Loucy (cell line): ENCODE data around the gene CYTH1.

ENCODE experiments used
- H2AFZ ChIP-seq: fragments of 200-600 bp; sonication (generic); 2 replicates; pipeline ENCODE4 v1.6.0; 2016; ENCODE audit warnings: antibody characterized with exemption, mild to moderate bottlenecking, low read length, moderate library complexity
- H3F3A ChIP-seq: fragments of 200-600 bp; 2 replicates; pipeline ENCODE4 v1.6.0; 2016; ENCODE audit warnings: antibody characterized with exemption, low read depth, mild to moderate bottlenecking
- H3K27me3 ChIP-seq: fragments of 200-600 bp; sonication (generic); 2 replicates; pipeline ENCODE4 v1.6.1; 2014; ENCODE audit warnings: low read length, mild to moderate bottlenecking; ENCODE audit not compliant: insufficient read depth, poor library complexity, severe bottlenecking
- H3K36me3 ChIP-seq: fragments of 200-600 bp; sonication (generic); 2 replicates; pipeline ENCODE4 v1.6.1; 2016; ENCODE audit warnings: low read length; ENCODE audit not compliant: insufficient read depth
- H3K4me1 ChIP-seq: fragments of 200-600 bp; sonication (generic); 2 replicates; pipeline ENCODE4 v1.5.1; 2014; ENCODE audit warnings: low read length, mild to moderate bottlenecking; ENCODE audit not compliant: insufficient read depth, poor library complexity, severe bottlenecking
- H3K4me2 ChIP-seq: fragments of 200-600 bp; sonication (generic); 2 replicates; pipeline ENCODE4 v1.6.0; 2014; ENCODE audit warnings: antibody characterized with exemption, low read length, low read depth, mild to moderate bottlenecking; ENCODE audit not compliant: poor library complexity, severe bottlenecking
- H3K4me3 ChIP-seq: fragments of 200-600 bp; sonication (generic); 2 replicates; pipeline ENCODE4 v1.5.1; 2014; ENCODE audit warnings: low read length, mild to moderate bottlenecking, mixed read lengths; ENCODE audit not compliant: poor library complexity, severe bottlenecking
- H3K79me2 ChIP-seq: fragments of 200-600 bp; sonication (generic); 2 replicates; pipeline ENCODE4 v1.6.1; 2014; ENCODE audit warnings: low read length; ENCODE audit not compliant: insufficient read depth
- H3K9ac ChIP-seq: fragments of 200-600 bp; sonication (generic); 2 replicates; pipeline ENCODE4 v1.6.0; 2014; ENCODE audit warnings: mild to moderate bottlenecking, low read depth, low read length, moderate library complexity; ENCODE audit not compliant: poor library complexity, severe bottlenecking
- H3K9me2 ChIP-seq: fragments of 200-600 bp; sonication (generic); replicated peaks from 2 replicates; pipeline ENCODE4 v1.6.1; 2016; ENCODE audit warnings: low read depth, low read length, mixed read lengths
- H3K9me3 ChIP-seq: fragments of 200-600 bp; sonication (generic); 2 replicates; pipeline ENCODE4 v1.6.1; 2014; ENCODE audit warnings: mild to moderate bottlenecking, antibody characterized with exemption, low read length, low read depth; ENCODE audit not compliant: insufficient read depth
- H4K20me1 ChIP-seq: fragments of 200-600 bp; sonication (generic); 2 replicates; pipeline ENCODE4 v1.6.0; 2014; ENCODE audit warnings: antibody characterized with exemption, low read length, mild to moderate bottlenecking; ENCODE audit not compliant: insufficient read depth, poor library complexity, severe bottlenecking
- EZH2phosphoT487 ChIP-seq: fragments of 200-600 bp; IDR thresholded peaks from 2 replicates; pipeline ENCODE4 v1.6.1; 2018; ENCODE audit warnings: antibody characterized with exemption, mild to moderate bottlenecking, moderate library complexity, borderline replicate concordance
- TF ChIP-seq, protein P1 (sequence below): fragments of 200-600 bp; sonication (generic); conservative IDR thresholded peaks from 2 replicates; pipeline ENCODE4 v1.5.1; 2014; ENCODE audit warnings: mild to moderate bottlenecking, antibody characterized with exemption, low read length

Gene CYTH1

DNA sequence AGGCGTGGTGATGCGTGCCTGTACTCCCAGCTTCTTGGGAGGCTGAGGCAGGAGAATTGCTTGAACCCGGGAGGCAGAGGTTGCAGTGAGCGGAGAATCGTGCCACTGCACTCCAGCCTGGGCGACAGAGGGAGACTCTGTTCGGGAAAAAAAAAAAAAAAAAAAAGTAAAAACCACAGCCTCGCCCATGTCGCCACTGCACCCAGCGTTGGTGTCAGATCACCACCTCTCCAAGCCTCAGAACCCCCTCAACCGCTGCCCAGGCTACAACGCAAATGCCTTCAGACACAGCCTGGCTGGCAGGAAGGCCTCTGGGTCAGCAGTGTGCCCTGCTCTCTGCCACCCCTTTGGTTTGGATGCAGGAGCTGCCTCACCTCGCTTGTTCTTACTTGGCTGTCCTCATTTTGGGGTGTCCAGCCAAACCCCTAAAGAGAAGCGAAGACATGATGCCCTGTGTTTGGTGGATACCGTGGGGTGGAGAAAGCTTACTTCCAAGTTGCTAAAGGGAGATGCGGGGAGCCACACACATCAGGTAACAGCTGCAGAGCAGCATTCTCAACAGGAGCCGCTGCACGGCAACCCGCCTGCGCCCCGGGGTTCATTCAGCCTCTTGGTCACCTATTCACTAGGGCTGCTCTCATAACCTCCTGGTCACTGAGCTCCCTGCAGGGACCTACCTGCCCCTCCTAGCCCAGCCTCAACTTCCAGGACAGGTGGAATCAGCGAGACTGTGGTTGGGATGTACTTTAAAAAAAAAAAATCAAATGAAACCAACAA lies 13.0 kb upstream of the CYTH1 start:
- no peaks in the 10 kb centered on the region for H3F3A ChIP-seq
- no peaks in the 10 kb centered on the region for H3K9me3 ChIP-seq
- H3K79me2 ChIP-seq: peaks cover 4% of the 10 kb centered on the region; the same call in 1 of the 2 replicates
- TF ChIP-seq EZH2phosphoT487: no peak
- TF ChIP-seq, protein P1, sequence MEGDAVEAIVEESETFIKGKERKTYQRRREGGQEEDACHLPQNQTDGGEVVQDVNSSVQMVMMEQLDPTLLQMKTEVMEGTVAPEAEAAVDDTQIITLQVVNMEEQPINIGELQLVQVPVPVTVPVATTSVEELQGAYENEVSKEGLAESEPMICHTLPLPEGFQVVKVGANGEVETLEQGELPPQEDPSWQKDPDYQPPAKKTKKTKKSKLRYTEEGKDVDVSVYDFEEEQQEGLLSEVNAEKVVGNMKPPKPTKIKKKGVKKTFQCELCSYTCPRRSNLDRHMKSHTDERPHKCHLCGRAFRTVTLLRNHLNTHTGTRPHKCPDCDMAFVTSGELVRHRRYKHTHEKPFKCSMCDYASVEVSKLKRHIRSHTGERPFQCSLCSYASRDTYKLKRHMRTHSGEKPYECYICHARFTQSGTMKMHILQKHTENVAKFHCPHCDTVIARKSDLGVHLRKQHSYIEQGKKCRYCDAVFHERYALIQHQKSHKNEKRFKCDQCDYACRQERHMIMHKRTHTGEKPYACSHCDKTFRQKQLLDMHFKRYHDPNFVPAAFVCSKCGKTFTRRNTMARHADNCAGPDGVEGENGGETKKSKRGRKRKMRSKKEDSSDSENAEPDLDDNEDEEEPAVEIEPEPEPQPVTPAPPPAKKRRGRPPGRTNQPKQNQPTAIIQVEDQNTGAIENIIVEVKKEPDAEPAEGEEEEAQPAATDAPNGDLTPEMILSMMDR: no peak
- peaks cover 47% of the 10 kb centered on the region; the same call in 1 of the 2 replicates for H3K36me3 ChIP-seq
- H3K27me3 ChIP-seq: no peaks in the 10 kb centered on the region
- no peaks in the 10 kb centered on the region for H3K9me2 ChIP-seq
- no peak overlapping the region for H3K4me2 ChIP-seq
- no peak overlapping the region for H3K9ac ChIP-seq
- no peak overlapping the region for H3K4me3 ChIP-seq
- no peak overlapping the region for H2AFZ ChIP-seq
- H3K4me1 ChIP-seq: no peaks in the 10 kb centered on the region
- H4K20me1 ChIP-seq: peaks cover 4% of the 10 kb centered on the region

DNA sequence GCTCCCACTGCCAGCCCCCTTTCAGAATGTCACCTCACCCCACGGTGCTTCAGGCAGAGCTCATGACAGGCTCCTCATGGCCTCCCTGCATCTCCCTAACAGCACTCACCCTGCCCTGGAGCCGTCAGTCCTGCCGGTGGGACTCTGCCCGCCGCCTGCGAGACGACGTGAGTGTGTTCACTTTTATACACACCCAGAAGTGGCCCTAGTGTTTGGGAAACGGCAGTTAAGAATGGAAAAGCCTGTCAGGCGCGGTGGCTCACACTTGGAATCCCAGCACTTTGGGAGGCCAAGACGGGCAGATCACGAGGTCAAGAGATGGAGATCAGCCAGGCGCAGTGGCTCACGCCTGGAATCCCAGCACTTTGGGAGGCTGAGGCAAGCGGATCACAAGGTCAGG lies 12.3 kb upstream of the CYTH1 start:
- no peak for TF ChIP-seq EZH2phosphoT487
- Histone ChIP-seq H3K9ac (no peak overlapping the region), H3K4me2 (no peak overlapping the region), H2AFZ (no peak overlapping the region), H3K4me1 (no peaks in the 10 kb centered on the region), H3K9me3 (no peaks in the 10 kb centered on the region), H3K79me2 (peaks cover 4% of the 10 kb centered on the region; the same call in 1 of the 2 replicates), H3K4me3 (no peak overlapping the region), H3K36me3 (peaks cover 45% of the 10 kb centered on the region; the same call in 1 of the 2 replicates), H3K27me3 (no peaks in the 10 kb centered on the region), H3F3A (no peaks in the 10 kb centered on the region), H4K20me1 (peaks cover 4% of the 10 kb centered on the region), H3K9me2 (no peaks in the 10 kb centered on the region)

DNA sequence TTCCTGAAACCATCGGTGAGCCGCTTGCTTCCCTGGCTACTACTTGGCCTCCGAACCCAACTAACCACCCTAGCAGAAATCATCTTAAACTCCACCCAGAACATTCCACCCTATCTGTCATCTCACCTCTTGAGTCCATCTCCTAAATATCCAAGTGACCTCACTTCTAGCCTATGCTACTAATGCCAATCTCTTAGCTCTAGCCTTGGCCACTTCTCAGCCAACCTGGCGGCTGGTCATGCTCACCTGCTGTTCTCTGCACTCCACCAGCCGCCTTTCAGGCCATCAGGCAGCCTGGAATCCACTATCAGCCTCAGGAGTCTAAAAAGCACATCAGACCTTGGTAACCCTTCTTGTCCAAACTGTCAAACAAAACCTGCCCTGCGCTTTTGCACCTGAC lies 11.9 kb upstream of the CYTH1 start:
- Histone ChIP-seq H3K36me3 (peaks cover 41% of the 10 kb centered on the region; the same call in 1 of the 2 replicates), H3K9me3 (no peaks in the 10 kb centered on the region), H3K4me3 (no peak overlapping the region), H2AFZ (no peak overlapping the region), H3K4me2 (no peak overlapping the region), H3K9ac (no peak overlapping the region), H3F3A (no peaks in the 10 kb centered on the region), H3K27me3 (no peaks in the 10 kb centered on the region), H3K9me2 (no peaks in the 10 kb centered on the region), H3K79me2 (peaks cover 4% of the 10 kb centered on the region; the same call in 1 of the 2 replicates), H4K20me1 (peaks cover 4% of the 10 kb centered on the region), H3K4me1 (no peaks in the 10 kb centered on the region)
- TF ChIP-seq, protein P1: no peak
- no peak for TF ChIP-seq EZH2phosphoT487
